ENCODE data around the gene KCNMA1.

Gene KCNMA1

DNA sequence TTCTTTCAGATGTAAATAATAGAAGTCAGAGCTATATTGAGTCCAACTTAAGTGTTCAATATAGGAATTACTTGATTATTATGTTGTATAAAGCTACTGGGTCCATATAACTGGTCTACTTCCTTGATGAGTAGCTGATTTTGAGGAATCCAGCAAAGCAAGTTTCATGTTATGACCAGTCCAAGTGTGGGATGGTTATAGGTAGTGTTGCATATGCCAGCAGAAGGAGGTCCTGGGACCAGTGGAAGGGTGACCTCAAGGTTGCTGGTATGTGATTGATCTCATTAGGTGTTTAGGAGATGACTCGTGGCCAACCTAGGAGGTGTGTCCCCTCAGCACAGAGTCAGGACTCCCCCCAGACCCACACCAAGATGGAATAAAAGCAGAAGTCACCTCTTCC lies 551.5 kb downstream of the KCNMA1 start:
- no peak for DNase-seq

DNA sequence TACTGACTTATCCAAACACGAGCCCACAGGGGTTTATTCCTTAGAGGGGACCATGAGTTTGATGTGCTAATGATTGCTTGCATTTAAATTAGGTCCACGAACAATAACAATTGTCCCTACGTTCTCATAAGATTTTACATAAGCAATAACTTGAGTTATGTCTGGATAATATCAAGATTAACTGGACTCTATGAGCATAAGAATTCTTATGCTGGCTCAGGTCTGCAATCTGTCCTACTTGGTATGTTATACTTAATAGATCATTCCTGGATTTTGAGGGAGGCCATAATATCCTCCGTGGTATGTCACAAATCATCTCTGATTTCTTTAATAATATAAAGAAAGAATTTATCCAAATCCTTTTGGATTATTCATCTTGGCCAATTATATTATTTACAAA lies 552.3 kb downstream of the KCNMA1 start:
- no peak for DNase-seq

DNA sequence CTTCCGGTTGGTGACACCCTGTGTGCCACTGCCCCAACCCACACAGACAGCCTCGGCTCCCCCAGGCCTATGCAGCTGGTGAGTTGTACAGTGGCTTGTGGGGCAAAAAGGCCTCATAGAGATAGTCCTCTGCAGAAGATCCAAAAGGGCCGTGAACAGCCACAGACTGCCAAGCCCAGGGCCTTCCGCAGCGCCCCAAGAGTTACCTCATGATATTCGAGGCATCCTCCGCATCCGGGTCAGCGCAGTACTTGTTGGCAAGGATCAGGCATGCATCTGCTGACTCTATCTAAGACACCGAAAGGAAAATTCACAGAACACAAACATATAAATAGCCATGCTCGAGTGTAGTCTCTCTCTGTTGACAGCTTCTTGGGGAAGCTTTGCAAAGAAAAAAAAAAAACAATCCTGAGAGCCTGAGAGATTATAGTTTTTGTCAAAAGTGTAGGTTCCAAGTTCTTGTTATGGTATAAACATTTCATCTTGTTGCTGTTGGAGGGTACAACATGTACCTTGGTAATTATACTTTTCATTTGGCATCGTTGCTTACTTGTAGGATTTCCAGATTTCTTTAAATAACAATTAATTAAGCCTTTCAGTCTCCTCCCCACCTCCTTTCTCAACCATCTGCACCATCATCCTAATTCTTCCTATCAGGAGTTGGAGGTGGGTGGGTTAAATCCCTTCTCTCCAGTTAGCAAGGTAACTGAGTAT lies 553.0 kb downstream of the KCNMA1 start:
- no peak for DNase-seq

DNA sequence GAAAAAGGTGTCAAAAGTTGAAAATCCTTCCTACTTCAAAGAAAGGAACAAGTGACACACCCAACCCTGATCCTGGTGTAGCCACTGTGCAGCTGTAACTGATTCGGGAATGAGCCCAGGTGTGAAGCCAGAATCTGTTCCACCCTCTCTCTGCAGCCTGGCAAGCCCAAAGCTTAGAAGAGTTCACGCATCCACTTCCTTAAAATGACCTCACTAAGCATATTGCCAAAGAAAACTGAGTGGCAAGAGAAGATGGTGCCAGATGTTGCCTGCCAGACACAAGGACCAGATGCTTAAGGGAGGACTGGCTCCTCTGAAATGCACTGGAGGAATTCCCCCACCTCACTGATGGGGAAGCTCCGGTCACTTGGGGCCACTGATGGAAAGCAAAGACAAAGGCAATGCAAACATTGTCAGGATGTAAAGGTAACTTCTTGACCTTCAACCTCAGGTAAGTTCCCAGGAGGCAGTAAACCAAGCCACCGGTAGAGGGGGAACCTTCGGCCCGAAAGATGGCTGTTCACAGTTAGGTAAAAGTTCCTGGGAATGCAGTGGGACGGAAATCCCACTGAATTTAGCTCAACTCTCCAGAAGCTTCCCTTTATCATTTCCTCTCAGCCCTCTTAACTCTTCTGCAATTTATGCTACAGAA lies 554.9 kb downstream of the KCNMA1 start:
- DNase-seq = no peak

DNA sequence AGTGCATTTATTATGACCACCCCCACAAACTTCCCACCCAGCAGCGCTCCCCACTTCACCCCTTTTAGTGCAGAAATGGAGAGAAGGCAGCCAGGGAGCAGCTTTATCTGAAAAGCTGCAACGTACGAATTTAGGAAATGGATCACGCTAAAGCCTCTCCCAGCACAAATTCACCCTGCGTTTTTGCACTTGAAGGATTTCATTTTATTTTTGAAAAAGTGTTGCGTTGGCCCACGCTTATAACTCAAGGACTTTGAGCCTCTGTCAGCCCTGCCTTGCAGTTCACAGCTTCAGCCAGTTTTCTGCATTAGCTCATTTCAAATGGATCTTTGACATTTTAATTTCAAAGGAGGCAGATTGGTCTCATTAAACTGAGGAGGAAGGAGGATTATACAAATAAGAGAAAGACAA lies 556.1 kb downstream of the KCNMA1 start:
- DNase-seq = no peak

DNA sequence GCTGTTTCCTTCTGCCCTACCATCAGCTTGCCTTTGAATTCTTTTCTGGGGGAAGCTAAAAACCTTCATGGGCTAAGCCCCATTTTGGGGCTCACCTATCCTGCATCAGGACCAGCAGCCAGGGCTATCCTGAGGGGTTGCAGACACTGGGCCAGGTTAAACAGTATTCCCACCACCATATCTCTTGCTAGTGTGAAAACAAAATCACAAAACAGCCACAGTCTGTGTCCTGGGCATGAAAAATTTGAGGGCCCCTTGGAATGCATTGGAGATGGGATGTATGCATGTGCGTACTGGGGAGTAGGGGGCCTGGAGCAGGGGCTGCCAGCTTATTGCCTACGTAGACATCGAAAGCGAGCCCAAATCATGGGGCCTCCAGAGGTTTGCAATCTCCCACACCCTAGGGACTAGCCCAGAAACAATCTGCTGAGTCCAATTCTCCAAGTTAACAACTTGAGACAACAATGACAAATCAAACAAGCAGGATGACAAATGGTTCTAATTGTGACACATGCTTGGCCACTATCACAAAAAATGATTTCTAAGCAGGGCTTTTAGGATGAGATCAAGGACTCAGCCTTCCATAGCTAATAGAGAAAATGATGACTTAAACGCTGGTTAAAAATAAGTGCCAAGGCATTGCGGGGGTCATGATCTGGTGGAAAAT lies 557.1 kb downstream of the KCNMA1 start:
- no peak for DNase-seq

DNA sequence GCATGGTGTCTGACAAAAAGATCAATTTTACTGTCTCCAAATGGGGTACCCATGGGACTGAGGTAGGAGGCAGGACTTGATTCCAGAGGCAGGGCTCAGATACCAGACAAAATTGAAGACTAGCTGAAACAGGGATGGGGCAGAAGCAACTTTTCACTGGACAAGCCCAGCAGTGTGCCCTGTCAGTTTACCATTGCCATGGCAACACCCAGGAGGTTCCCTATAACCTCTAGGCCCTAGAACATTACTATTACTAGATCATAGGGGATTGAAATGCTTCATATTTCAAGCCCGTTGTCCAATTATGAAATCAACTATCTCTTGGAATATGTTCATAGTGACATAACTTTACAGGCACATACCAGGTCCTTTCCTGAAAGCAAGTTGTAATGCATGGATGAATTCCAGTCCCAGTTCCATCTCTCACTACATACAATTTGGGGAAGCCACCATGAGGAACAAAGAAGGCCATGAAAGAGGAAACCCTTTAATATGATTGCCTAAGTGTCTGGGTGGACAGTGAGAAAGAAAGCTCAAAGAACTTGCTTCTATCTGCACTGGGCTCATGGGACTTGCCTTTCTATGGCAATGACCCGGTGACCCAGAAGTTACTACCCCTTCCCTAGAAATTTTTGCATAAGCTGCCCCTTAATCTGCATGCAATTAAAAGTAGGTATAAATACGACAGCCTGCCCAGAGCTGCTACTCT lies 557.9 kb downstream of the KCNMA1 start:
- DNase-seq = no peak

DNA sequence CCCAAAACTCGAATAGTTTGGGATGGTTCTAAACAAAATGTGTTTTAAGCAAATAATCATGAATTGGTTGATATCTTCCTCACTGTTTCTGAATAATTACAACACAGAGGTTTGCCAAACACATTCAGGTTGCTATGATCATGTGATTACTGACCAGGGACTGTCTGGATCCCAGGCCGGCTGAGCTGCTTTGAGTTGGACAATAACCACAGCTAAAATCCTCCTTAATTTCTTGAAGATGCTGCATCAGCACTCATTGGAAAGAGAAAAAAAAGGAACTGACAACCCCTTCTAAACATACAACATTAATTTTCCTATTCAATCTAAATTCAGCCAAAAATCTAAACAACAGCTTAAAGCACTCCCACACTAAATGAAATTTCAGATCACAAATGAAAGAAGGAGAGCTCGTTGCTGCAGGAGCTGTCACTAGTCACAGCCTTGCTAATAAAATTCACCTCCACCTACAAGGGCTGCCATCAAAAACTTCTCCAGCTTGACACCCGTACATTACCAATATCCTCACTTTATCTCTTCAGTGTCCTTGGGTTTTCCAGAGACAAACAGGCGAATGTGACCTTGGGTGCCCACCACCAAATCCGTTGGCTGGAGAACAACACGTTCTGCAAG lies 560.2 kb downstream of the KCNMA1 start:
- DNase-seq = no peak

DNA sequence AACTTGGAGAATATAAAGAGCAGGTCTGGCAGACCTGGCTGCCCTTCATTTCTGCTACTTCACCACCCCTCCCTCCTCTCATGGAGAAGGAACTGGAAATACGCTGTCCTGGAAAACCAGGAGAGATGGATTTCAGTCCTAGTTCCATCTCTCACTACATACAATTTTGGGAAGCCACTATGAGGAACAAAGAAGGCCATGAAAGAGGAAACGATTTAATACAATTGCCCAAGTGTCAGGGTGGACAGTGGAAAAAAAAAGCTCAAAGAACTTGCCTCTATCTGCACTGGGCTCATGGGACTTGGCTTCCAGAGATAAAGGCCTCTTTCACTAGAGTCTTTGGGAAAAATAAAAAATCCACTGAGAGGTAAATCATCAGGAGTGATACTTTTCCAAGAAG lies 561.7 kb downstream of the KCNMA1 start:
- DNase-seq = no peak

DNA sequence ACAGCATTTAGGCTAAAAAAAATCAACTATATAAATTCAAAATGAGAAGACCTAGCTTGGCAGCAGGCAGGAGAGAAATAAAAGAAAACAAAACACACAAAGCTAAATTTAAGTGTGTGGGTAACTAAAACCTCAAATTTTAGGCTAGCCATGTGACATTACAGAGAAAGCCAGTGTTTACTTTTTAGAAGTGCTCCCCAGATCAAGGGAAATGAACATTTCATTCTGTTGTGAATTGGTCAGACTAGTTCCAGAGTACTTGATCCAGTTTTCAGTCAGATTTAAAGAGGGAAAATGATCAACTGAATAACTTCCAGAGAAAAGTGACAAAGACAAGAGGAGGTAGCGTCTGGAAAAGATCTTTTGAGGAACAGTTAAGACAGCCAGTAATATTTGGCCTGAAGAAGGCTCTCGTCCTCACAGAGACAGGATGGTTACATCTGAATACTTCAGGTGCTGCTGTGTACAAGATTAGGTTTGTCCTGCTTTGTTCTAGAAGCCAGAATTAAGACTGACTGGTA lies 563.4 kb downstream of the KCNMA1 start:
- DNase-seq = no peak

DNA sequence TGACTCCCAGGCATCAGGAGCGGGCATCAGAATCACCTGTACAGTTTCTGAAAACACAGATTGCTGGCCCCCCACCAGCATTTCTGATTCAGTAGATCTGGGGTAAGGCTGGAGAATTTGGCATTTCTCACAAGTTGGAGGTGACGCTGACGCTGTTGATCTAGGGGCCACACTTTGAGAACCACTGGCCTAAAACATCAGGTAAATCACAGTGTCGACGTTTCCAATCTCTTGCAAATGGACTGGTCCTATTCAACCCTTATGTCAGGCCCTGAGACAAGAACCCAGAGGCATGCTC lies 564.0 kb downstream of the KCNMA1 start:
- no peak for DNase-seq

DNA sequence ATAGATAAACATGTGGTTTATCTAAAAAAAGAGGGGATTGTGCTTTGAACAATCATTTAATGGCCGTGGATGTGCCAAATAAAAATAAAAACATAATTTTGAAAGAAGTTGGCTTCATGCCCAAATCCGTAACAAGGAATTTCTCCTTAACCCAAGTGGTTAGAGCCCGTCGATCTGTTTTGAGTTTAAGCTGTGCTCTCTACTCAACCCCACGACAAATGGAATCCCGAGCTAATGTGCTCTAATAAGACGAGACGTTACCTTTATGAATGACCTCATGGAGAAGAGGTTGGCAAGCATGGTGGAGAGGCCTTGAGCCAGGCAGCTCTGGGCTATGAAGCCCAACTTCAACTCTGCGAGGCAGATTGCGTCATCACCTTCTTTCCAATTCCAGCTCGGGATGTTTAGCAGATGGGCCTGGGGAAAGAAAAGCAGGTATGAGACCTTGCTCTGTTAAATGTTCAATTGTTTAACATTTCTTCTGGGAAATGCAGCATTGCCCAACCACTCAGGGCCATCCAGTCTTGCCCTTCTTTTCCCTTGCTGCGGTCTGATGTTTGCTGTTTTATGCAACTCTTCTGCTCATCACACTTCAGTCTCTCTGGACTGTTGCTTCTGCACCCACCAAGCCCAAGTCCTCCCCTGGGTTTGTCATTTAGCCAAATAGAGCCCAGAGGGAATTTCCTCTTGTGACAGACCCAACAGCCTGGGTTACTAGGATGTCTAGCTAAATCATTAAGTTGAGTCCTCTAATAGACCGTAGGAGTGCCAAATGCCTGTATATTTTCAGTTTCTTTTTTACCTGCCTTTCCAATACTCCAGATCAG lies 564.6 kb downstream of the KCNMA1 start:
- peak; percentile 45 for DNase-seq

DNA sequence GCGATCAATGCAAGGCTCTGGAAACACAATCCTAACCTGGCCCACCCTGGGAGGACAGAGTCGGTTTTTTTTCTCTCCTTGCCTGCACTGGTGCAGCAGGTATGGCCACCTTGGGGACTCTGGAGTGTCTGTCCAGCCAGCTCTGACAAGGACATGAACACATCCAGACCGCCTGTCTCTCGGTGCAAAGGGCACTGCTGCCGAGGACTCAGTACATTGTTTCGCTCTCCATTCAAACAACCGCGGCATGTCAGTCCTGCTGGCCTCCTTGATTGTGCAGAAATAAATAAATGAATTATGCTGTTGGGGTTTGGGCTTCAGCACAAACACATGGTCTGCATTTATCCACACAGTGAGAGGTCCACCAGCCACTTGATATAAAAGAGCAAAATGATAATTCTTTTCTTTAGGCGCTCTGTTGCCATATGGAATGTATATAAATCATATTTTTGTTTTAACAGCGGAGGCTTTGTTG lies 565.2 kb downstream of the KCNMA1 start:
- no peak for DNase-seq

DNA sequence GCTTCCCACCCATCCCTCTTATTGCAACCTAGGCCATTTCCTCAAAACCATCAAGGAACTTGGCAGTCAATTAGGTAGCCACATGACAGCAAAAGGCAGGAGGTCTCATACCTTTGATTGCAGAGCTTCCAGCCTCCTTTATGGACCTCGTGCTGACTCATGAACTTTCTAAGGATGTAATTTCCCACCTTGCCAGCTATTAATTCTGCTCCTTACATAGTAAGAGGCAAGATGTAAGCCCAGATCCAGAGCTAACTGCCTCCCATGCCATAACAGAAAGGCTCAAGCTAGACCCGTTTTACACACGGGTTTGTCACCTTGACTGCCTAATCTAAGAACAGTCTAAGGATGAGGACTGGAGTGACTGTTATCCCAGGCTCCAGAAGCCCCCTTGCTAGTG lies 565.7 kb downstream of the KCNMA1 start:
- DNase-seq = no peak

DNA sequence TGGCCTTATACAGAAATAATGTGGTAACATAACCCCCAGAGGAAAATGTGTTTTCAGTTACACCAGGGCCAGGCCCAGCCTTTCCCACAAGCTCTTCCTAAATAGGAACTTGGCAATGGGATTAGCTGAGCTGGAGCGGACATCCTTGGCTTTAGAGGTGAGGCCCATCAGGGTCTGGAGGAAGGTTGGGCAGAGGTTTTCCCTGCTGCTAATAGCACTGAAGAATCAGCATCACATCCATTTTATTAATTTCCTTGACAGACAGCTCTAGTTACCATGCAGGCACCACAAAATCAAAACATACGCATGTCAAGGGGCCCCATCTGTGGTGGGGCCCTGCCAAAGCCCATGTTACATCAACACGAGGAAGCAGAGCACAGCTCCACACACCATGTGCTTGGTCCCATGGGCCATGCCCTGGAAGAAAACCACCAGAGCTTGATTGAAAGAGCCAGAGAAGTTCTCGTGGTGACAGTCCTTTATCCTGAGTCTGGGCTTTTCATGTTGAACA lies 566.6 kb downstream of the KCNMA1 start:
- DNase-seq = no peak

DNA sequence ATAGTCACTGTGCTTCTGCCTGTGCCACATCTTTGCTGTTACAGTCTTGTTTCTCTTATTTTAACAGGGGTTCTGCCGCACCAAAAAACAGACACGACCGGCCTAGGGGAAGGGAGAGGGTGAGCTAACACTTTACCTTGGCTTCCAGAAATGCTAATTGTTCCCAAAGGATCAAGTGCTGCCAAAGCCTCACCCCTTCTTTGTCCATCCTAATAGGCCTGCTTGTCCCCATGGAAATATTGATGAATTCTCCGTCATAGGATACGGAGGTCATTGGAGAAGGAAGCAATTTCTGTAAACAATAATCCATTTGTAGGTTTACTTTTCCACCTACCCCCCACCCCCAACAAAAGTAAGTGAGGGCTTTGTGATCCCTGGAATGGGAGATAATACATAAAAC lies 567.3 kb downstream of the KCNMA1 start:
- DNase-seq = no peak

DNA sequence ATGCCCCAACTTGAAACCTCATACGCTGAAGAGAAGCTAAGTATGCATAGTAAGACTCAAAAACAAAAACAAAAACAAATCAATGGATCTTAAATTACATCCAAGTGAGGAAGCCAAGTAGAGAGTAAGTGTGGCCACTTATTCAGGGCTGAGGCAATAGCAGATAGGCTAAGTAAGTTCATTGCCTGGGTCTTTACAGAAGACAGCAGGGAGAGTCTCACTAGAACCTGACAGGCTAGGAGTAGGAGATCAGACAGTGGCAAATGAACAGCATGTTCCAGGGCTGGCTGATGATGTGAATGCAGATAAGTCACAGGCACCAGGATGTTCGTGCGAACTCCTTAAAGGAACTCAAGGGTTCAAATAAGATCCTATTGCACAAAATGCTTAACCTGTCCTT lies 568.6 kb downstream of the KCNMA1 start:
- DNase-seq = no peak

DNA sequence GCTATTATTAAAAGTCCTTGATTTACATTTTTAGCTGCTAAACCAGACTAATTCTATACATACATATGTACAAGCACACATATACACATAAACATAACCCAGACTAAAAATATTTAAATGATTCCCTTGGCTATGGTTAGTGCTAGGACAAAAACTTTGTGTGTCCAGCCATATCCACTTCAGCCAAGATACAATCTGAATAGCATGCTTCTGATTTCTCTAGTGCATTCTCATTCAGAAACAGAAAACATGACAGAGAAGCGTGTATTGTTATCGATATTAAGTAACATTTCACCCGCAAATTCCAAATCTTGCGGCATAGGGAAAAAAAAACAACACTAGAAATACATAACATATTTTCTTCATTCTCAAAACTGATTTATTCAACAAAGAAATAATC lies 569.3 kb downstream of the KCNMA1 start:
- no peak for DNase-seq

DNA sequence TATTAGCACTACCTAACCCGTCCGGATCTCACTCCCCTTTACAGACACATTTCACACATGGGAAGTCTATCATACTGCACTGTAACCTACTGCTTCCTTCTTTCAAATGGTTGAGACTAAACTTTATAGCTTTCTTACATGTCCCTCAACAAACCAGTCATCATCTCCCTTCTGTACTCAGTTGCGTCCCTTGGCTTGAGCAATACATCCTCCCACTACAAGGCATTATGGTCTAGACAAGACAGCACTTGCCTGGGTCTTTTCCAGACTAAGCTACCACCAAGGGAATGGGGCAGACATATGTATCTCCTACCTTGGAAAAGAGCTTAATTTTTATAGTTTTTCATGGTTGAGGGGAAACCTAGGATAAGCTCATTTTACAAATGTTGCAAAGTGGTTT lies 575.2 kb downstream of the KCNMA1 start:
- no peak for DNase-seq

DNA sequence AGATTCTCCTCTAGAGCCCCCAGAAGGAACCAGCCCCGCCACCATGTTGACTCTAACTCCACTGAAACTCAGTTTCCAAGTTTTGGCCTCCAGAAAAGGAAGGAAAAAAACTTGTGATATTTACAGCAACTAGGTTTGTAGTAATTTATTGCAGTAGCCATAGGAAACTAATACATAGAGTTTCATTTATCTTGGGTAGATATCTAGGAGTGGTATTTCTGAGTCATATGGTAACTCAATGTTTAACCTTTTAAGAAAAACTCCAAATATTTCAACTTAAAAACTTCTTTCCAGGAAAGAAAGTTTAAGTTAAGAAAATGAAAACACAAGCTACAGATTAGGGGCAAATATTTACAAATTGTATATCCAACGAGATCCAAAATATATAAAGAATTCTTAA lies 576.7 kb downstream of the KCNMA1 start:
- DNase-seq = no peak

DNA sequence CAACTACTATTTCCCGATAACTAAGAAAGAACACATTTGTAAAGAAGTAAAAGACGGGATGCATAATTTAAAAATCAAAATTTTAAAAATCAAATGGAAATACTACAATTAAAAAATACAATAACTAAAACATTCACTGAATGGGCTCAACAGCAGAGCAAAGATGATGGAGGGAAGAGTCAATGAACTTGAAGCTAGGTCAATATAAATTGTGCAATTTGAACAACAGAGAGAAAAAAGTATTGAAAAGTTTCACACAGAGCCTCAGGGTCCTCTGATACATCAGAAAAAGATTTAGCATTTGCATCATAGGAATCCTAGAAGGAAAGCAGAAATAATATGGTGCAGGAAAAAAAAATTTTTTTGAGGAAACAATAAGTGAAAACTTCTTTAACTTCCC lies 581.0 kb downstream of the KCNMA1 start:
- DNase-seq = no peak

DNA sequence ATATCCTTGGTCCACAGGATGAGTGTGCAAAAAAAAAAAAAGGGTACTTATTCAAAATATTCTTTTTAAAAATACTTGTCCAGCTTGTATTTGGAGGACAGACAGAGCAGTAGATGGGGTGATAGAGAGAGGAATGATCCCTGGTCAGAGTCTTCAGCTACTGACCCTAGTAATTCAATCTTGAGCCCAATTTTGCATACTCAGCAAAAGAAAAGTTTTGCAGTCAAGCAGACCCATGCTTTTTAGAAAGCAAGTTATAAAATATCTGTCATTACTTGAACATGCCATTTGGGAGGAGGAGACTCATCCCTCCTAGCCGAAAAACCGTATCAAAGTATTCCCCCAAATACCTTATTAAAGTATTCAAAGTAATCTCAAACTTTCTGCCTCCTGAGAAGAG lies 585.0 kb downstream of the KCNMA1 start:
- DNase-seq = no peak
